ENCODE results near the gene SDK1.
"Not testable (repeated sequence)": the region's sequence is repeated elsewhere in the genome, so short reads cannot be mapped to it uniquely, and the experiment has no call there.

The SDK1 gene

DNA sequence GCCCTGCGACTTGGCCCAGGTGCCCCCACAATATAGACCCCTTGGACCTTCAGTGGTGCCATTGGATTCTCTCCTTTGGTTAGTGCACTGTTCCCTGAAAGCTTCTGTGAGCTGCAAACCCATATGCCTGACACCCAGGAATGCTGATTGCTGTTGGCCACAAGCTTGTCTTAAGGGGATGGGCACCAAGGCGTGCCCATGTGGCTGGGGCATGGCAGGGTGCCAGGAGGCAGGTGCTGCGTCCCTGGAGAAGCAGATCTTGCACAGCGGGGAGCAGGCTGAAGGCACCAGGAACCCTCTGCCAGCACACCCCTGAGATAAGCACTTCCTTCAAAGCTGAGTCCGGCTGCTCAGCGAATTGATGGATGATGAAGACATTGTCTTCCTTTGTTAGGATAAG lies 411.8 kb downstream of the SDK1 start:
- no peak for DNase-seq (ENCODE audit: low read depth in 2 of 3, low spot score in 2 of 3)

DNA sequence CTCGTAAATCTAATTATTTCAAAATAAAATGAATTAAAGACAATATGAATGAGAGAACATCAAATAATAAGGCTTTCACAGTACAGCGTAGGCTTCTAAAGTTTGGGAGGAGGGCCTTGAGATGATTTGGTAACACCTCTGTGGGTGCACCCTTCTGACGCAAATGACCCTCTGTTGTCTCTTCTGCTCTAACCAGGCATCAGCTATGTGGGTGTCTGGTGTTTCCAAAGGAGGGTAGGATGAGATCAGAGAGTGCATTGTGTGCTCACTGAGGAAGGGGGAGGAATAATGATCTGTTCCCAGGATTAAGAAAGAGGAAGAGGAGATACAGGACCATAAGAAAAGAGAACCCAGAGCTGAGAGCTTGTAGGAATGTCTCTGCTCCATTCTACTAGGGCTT lies 420.4 kb downstream of the SDK1 start:
- no peak for DNase-seq (ENCODE audit: low read depth in 2 of 3, low spot score in 2 of 3)

DNA sequence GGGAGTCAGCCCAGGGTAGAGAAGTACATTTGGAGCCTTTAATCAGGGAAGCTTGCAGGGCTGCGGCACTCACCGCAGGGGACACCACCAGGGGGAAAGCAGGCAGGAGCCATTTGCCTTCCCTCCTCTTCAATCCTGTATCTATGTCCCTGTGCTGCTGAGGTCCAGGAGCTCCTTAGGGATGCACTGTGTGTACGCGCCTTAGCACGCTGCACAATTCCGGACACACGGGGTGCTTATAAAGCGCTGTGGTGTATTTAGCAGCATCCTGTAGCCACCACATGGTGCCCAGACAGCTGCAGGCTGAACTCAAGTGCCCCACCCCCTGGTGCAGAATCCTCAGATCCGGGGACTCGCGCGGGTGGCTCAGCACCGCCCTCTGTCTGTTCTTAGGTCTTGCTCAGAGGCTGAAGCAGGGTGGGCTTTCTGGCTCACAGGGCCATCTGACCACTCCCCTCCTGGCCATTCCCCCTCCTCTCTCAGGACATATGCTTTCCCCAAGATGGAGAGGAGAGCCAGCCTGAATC lies 421.4 kb downstream of the SDK1 start:
- DNase-seq (ENCODE audit: low read depth in 2 of 3, low spot score in 2 of 3), result no peak

DNA sequence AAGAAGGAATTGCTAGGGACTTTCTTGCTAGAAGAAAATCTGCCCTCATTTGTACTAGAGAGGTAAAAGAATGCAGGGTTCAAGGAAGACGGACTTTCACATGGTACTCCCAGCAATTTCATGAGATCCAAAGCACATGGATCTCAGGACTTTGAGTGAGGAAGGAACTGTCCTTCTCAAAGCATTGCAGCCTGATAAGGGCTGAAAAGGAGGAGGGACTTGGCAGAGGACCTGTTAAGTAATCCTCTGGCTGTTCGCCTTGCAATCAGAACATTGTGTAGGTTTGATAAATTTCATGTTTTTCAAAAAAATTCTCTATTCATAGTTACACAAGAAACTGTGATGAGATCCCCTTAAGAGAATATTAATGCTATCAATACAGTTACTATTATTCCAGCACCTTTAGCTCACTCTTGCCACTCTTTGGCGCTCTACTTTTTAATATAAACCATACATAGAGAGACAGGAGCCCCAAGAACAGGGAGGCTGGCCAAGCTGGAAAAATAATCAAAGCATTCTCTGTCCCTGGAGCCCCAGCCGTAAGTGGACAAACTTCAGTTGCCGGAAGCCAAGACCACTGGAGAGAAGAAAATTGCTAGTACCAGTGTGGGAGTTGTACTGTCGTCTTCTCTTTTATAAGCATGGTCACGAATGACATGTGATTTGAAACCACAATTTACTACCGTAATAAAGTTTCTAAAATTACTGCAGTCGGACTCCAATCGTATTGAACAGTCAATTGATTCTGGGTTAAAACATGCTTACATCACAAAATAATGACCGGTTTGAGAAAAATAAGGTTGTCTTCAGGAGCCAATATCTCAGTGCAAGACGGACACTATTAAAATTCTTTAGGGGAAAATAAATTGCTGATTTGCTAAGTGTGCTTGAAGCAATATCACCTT lies 424.4 kb downstream of the SDK1 start:
- DNase-seq (ENCODE audit: low read depth in 2 of 3, low spot score in 2 of 3), result no peak

DNA sequence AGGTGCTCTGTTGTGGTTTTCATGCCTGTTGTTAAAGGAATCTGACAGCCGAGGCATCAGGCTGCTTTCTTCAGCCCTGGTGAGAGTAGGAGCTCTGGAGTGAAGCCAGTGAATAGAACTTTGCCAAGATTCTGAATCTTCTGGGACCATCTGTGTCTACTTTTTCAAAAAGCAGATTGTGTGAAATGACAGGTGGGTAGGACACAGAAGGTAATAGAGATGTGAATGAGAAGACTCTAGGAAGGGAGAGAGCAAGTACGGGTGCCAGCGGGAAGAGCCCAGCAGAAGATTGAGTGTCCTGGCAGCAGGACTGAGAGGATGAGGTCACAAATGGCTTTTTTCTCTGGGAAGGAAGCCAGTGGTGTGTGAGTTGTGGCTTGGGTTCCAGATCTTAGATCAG lies 429.2 kb downstream of the SDK1 start:
- no peak for DNase-seq (ENCODE audit: low read depth in 2 of 3, low spot score in 2 of 3)

DNA sequence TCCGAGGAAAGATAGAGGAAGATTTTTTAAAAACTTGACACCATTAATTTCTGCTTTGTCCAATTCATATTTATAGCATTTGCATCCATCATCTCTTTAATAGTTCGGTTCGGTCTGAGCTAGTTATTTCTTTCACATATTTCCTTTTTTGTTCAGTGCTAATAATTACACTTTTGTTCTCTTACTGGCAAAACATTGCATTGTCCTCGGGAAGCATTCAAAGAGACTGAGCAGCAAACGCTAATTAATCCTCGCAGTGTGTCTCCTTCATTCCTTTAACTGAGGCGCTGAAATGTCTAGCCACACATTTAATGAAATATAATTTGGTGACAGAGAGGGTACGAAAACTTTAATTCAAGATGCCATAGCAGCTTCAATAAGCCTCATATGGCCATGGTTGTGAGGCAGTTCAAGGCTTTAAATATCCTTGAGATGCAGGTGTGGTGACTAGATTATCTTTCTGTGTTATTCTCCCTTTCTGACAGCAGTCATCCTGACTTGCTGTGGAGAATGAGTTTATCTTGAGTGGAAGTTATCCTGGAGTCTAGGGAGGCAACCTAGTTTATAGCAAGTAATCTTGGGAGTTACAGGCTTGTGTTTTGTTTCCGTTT lies 431.4 kb downstream of the SDK1 start:
- DNase-seq (ENCODE audit: low read depth in 2 of 3, low spot score in 2 of 3), result no peak

DNA sequence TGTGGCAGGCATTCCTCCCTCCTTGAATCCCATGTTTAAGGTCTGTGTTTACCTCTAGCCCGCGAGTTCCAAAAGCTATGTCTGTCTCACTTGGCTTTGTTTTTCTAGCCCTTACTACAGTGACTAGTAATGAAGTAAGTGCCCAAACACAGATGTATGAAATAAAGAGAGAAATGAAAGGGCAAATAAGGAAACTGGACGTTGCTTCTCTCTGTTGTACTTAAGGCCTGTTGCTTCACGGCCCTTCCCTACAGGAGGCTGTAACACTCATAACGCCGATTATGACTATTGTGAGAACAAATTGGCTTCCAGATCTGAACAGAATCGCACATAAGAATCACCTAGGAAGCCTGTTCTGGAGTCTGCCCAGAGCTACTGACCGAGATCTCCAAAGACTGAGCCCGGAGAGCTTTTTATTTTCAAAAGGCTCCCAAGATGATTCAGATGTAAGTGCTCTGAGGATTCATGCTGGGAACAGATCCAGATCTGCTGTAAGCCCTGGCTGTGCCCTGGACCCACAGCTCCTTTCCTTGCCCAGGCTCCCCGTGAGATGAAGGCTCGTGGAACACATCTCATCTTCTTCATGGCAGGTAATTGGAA lies 432.6 kb downstream of the SDK1 start:
- no peak for DNase-seq (ENCODE audit: low read depth in 2 of 3, low spot score in 2 of 3)

DNA sequence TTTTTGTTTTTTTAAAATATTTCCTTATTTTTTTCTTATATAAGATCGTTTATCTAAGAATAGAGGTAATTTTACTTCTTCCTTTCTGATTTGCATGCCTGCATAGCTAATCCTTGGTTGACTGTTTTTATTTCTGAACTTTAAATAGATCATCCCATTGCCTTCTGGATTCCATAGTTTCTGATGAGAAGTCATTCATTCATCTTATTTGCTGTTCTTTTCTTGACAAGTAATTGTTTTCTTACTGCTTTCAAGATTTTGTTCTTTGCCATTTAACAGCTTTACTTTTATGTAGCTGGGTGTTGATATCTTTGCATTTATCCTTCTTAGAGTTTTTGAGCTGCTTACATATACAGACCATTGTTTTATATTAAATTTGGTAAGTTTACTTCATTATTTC lies 437.9 kb downstream of the SDK1 start:
- DNase-seq (ENCODE audit: low read depth in 2 of 3, low spot score in 2 of 3), result no peak

DNA sequence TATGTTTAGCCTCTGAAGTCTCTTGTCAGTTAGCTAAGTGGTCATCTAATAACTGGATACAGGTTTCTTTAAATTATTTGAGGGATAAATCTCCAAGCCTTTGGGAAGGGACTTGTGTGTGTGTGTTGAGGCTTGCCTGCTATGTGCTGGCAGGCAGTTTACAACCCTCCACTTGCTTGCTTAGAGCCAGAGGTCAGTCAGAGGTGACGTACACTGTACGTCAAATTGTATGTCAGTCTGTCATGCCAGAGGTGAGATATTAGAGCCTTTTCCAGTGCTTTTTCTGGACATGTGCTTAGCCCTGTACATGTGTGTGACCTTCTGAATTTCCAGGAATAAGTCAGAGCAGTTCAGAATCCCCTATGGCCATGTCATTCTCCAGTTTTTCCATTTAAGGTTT lies 438.9 kb downstream of the SDK1 start:
- no peak for DNase-seq (ENCODE audit: low read depth in 2 of 3, low spot score in 2 of 3)

DNA sequence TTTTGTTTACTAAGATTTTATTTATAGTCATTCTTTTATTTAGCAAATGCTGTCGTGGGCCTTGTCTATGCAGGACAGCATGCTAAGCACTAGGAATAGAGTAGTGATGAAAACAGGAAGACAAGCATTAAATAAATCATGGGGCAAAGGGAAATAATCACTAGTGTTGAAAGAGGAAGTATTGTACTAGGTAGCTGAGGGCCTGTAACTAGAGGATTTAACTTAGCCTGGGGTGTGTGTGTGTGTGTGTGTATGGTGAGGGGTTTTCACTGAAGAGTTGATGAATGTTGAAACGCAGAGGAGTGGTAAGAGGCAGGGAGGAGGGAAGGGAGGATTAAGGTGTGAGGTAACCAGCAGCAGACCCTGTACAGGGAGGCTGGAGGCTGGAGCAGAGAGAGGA lies 446.4 kb downstream of the SDK1 start:
- DNase-seq (ENCODE audit: low read depth in 2 of 3, low spot score in 2 of 3), result no peak

DNA sequence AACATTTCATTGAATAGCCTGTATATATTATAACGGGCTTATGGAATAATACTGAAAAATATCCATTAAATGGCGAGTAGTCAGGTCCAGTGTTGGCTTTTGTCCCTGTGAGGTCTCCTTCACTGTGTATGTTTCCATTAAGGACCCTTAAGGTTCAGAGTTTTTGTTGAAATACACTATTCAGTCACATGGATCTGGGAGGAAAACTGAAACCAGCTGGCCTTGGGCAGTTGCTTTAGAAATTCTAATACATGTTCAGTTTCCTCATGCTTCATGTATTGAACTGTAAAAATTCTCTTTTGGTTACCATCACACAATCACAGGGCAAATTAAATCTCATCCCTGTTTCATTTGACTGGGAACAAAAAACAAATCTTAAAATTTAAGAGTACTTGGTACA lies 447.3 kb downstream of the SDK1 start:
- no peak for DNase-seq (ENCODE audit: low read depth in 2 of 3, low spot score in 2 of 3)

DNA sequence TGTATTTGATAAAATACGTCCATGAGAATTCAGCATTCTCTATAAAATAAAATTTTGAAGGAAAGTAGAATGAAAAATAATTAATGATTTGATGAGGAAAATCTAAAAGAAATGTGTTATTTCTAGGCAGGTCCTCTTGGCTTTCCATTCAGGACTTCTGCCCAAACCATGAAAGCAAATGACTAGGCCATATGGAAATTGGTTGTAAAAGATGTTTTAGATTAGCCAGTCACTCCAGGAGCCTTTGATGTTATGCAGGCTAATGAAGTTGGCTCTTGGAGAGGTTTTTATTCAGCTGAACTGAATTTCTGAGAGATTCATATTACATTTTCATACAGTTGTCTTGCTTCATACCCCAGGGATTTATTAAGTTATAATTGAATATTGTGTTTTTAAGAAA lies 452.8 kb downstream of the SDK1 start:
- no peak for DNase-seq (ENCODE audit: low read depth in 2 of 3, low spot score in 2 of 3)

DNA sequence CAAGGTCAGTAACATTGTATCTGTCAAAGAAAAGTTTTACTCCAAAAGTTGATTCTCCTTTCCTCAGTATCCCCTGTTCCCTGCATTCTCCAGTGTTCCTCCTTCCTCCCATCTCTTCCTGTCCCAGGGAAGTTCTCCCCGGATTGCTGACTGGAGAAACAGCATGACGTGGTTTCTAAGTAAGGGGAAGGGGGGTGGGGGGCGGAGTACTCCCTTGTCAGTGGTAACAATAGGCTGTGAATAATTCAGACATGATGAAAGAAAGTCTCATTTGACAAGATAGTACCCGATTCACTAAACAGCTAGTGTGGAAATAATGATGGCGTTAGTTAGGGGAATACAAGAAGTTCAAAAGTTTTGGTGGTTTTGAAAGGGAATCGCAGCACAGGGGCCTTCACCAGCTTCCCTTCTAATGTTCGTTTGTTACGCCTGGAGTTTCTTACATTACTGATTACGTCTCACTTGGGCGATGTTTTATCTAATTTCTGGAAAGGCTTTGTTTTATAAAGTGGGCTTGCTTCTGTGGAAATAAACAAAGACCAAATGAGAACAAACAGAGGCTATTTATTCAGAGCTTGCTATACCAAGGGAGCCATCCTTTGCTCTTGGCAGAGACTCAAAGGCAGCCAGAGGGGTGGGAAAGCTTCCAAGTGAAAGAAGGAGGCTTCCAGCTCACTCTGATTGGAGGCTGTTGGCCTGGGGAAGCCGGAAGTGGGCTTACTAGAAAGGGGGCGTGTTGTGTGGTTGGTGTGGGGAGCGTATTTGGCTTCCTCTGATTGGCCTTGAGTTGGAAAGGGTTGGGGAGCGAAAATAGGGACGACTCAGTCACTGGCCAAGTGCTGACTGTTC lies 453.7 kb downstream of the SDK1 start:
- no peak for DNase-seq (ENCODE audit: low read depth in 2 of 3, low spot score in 2 of 3)

DNA sequence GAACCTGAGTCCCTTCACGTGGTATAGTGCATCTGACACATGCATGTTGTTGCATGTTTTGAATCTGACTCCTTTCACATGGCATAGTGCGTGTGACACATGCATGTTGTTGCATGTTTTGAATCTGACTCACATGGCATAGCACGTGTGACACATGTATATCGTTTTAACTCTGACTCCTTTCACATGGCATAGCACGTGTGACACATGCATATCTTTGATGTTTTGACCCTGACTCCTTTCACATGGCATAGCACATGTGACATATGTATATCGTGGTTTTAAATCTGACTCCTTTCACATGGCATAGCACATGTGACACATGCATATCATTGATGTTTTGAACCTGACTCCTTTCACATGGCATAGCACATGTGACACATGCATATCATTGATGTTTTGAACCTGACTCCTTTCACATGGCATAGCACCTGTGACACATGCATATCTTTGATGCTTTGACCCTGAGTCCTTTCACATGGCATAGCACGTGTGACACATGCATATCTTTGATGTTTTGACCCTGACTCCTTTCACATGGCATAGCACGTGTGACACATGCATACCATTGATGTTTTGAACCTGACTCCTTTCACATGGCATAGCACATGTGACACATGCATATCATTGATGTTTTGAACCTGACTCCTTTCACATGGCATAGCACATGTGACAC lies 454.9 kb downstream of the SDK1 start:
- not testable (repeated sequence) for DNase-seq (ENCODE audit: low read depth in 2 of 3, low spot score in 2 of 3)

DNA sequence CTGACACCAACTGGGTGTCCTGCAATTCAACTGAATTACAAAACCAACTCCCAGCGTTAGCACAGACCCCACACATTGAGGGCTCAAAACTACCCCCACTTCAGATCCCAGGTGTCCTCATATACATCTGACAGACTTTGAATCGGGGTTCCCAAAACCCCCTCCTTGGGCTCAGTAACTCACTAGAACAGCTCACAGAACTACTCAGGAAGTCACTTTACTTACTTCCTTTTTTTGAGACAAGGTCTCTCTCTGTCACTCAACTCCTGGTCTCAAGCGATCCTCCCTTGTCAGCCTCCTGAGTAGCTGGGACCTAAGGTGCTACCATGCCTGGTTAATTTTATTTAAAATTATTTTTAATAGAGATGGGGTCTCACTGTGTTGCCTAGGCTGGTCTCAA lies 456.0 kb downstream of the SDK1 start:
- no peak for DNase-seq (ENCODE audit: low read depth in 2 of 3, low spot score in 2 of 3)

DNA sequence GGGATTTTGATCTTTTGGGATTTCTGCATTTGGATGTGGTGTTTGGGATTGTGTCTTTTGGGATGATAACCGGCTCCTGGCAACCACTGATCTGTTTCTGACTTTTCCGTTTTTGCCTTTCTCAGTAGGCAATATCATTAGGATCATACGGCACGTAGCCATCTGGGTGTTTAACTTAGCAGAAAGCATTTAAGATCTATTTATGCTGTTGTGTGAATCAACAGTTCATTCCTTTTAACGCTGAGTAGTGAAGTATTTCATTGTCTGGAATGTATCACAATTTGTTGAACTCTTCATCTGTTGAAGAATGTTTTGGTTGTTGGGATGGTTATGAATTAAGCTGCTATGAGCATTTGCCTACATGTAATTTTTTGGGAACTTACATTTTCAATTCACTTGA lies 459.6 kb downstream of the SDK1 start:
- no peak for DNase-seq (ENCODE audit: low read depth in 2 of 3, low spot score in 2 of 3)

DNA sequence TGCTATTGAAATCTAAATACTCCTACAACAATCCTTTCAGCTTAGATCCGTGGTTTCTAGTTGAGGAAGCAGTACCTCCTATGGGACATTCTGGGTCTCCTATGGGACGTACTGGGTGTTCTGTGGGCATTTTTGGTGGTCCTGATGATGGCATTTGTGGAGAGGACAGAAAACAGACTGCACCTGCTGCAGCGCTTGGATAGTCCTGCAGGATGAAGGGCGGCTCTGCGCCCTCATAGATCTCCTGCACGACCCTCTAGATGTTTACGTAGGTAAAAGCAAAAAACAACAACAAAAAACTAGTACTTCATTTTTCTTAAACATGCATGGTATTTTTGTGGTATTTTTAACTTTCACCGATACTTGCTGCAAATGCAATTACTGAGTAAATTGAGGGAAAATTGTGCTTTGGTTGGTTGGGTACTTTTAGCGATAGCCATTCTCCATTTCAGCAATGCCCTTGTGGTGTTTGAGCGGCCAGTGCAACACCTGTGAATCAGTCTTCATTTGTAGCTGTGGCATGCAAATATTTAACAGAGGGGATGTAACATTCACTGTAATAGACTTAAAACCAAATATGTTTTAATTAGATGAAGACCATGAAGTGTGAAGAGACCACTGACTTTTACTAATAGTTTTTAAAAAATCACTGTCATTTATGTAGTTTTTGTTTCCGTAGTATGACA lies 461.2 kb downstream of the SDK1 start:
- no peak for DNase-seq (ENCODE audit: low read depth in 2 of 3, low spot score in 2 of 3)

DNA sequence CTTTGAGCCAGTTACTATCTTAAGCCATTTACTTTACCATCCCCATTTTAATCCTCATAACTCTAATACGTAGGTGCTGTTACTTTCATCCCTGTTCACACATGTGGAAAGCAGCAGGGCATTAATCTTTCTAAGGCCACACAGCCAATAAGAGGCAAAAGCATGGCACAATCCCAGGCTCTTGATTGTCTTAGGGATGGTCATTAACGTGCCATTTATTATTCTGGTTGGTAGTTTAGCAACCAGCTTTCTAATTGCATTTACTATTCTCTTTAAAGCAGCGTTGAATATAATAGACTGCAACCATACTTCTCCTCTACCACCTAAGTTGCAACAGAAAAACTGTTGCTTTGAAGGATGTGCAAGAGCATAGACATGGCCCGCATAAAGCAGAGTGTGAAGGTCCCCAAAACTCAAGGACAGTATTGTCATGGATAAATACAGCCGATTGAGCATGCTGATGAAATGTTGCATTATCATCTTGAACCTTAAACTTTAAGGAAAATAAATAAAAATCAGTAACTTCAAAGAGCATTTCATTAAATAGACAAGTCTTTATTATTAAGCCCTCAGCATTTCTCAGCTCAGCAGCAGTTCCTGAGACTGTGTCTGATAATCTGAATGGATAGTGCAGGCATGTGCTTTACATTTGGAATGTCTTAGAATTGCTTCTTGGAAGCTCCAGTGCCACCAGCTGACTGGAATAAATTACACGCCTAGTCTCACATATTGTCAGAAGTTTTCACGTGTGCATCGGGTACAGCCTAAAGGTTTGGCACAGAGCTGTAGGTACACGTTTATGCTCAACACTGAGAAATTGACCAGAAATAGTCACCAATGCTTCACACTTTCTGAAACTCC lies 467.1 kb downstream of the SDK1 start:
- no peak for DNase-seq (ENCODE audit: low read depth in 2 of 3, low spot score in 2 of 3)

DNA sequence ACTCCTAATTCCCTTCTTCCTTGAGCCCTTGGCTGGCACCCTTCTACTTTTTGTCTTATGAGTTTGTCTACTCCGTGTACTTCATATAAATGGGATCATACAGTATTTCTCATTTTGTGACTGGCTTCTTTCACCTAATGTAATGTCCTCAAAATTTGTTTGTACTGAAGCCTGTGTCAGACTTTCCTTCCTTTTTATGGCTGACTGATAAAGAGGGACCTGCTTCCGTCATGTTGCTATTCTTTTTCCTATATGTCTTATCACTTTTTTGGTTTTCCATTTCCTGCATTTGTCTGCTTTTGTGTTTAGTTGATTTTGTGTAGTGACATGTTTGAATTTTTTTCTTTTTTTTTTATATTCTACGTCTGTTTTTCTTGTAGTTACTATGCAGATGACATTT lies 470.9 kb downstream of the SDK1 start:
- no peak for DNase-seq (ENCODE audit: low read depth in 2 of 3, low spot score in 2 of 3)
